Loucy (cell line): ENCODE results near the gene IZUMO2.

ENCODE experiments used
- EZH2phosphoT487 ChIP-seq: fragments of 200-600 bp; IDR thresholded peaks from 2 replicates; pipeline ENCODE4 v1.6.1; 2018; ENCODE audit warnings: antibody characterized with exemption, mild to moderate bottlenecking, moderate library complexity, borderline replicate concordance
- TF ChIP-seq, protein P1 (sequence below): fragments of 200-600 bp; sonication (generic); conservative IDR thresholded peaks from 2 replicates; pipeline ENCODE4 v1.5.1; 2014; ENCODE audit warnings: mild to moderate bottlenecking, antibody characterized with exemption, low read length

DNA sequence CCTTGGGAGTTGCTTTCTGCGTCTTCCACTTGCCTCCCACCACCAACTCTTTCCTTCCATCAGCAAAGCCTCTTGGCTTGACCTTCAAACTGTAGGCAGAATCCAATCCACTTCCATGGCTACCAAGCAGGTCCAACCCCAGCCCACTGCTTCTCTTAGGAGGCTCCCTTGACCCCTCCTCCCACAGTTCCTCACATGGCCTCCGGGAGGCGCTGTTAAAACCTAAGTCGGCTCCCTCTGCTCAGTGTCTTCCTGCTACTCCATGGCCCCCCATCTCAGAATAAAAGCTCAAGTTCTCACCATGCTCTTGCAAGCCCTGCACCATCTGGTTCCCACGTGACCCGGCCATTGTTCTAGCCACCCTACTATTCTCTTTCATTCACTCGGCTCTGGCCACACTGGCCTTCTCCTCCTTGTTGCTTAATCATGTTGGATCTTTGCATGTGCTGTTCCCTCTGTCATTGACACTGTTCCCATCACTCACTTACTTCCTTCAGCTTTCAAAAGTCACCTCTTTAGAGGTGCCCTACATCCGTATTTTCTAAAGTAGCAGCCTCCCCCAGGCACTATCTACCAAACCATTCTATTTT, 7.5 kb downstream of the IZUMO2 start:
- TF ChIP-seq, protein P1, sequence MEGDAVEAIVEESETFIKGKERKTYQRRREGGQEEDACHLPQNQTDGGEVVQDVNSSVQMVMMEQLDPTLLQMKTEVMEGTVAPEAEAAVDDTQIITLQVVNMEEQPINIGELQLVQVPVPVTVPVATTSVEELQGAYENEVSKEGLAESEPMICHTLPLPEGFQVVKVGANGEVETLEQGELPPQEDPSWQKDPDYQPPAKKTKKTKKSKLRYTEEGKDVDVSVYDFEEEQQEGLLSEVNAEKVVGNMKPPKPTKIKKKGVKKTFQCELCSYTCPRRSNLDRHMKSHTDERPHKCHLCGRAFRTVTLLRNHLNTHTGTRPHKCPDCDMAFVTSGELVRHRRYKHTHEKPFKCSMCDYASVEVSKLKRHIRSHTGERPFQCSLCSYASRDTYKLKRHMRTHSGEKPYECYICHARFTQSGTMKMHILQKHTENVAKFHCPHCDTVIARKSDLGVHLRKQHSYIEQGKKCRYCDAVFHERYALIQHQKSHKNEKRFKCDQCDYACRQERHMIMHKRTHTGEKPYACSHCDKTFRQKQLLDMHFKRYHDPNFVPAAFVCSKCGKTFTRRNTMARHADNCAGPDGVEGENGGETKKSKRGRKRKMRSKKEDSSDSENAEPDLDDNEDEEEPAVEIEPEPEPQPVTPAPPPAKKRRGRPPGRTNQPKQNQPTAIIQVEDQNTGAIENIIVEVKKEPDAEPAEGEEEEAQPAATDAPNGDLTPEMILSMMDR = peak; percentile 36
- TF ChIP-seq EZH2phosphoT487 = no peak
